ENCODE data around the gene FGF7. TPM values are rescaled to one million over a fixed set of nuclear protein-coding genes. Genes with fewer than 3 reads are reported as not detected.

FGF7 gene
- total and polyA plus RNA-seq, 10 of the 15 experiments (the other 5 are each of a cell fraction or from before 2014, with no cell fraction given) = 0.08 TPM; not detected in 9

GRCh38 chr15:49464522-49464921 lies 41.5 kb downstream of the FGF7 start (continued):
- TF ChIP-seq ZSCAN29 (IDR thresholded peaks at IDR 0.05) = no peak
- TF ChIP-seq CREM (IDR thresholded peaks at IDR 0.05; ENCODE audit: low read depth) = no peak

- intact Hi-C loops (cut with micrococcal nuclease; ENCODE audit: unreplicated experiment) = no loop called here
Observed at GRCh38 chr15:49466119-49466518, 43.1 kb downstream of the FGF7 start.

More at GRCh38 chr15:49466119-49466518, 43.1 kb downstream of the FGF7 start:
- ChIA-PET POLR2A (no interaction called here), CTCF (interaction anchor here (0.9 kb wide), 1 partner anchor 44 kb away, joined by 3 read pairs; no protein-coding TSS in a partner anchor), SMC1A (ENCODE audit: uncharacterized antibody, unreplicated experiment) (no interaction called here), RAD21 (ENCODE audit: unreplicated experiment) (no interaction called here)
- no peaks in the 10 kb centered on the region; the same call in 1 of the 2 replicates for H3K4me1 ChIP-seq (ENCODE audit: control insufficient read depth, insufficient read depth, low read length)
- no peaks in the 10 kb centered on the region for H3K79me2 ChIP-seq (ENCODE audit: control insufficient read depth, insufficient read depth, low read length)
- ATAC-seq (no peak), DNase-seq (ENCODE audit: low read depth, low spot score) (no peak), FAIRE-seq (no peak)
- no peaks in the 10 kb centered on the region for H4K20me1 ChIP-seq (ENCODE audit: control insufficient read depth, insufficient read depth)
- H3K9me3 ChIP-seq (replicated peaks; ENCODE audit: control insufficient read depth, insufficient read depth, low read length) = no peaks in the 10 kb centered on the region
- WGBS (ENCODE audit: insufficient coverage, insufficient replicate concordance, low lambda C conversion rate, missing lambda C conversion rate) = 100% methylated on average over 1 of the region's 1 CpG
- no peak overlapping the region for H3K9ac ChIP-seq (ENCODE audit: control insufficient read depth, insufficient read depth, low read length)
- no TSS peak for BruUV-seq (replicated peaks)
- no peak overlapping the region for H2AFZ ChIP-seq (ENCODE audit: control insufficient read depth, low read depth, low read length)
- no peak for TF ChIP-seq CREM (IDR thresholded peaks at IDR 0.05; ENCODE audit: low read depth)
- TF ChIP-seq PML (IDR thresholded peaks at IDR 0.05; ENCODE audit: low read length) = no peak
- TF ChIP-seq WRNIP1 (IDR thresholded peaks at IDR 0.05; ENCODE audit: borderline replicate concordance, low read depth, low read length) = no peak
- TF ChIP-seq BRCA1 (IDR thresholded peaks at IDR 0.05; ENCODE audit: low read depth, low read length) = no peak
- TF ChIP-seq SMAD5 (IDR thresholded peaks at IDR 0.05; ENCODE audit: low read depth) = no peak
- TF ChIP-seq KAT2A (conservative IDR thresholded peaks at IDR 0.05; ENCODE audit: control insufficient read depth, low read depth, low read length) = no peak
- no peak for TF ChIP-seq CHD4 (IDR thresholded peaks at IDR 0.05)
- no peak for TF ChIP-seq CBFB (IDR thresholded peaks at IDR 0.05; ENCODE audit: low read depth)
- no peak for TF ChIP-seq TARDBP (IDR thresholded peaks at IDR 0.05; ENCODE audit: borderline replicate concordance)
- TF ChIP-seq MEF2A (IDR thresholded peaks at IDR 0.05; ENCODE audit: insufficient read depth, low read depth, low read length) = no peak
- TF ChIP-seq ZNF592 (IDR thresholded peaks at IDR 0.05) = no peak
- TF ChIP-seq RUNX3 (IDR thresholded peaks at IDR 0.05; ENCODE audit: low read length) = no peak
- TF ChIP-seq ASH2L (IDR thresholded peaks at IDR 0.05; ENCODE audit: borderline replicate concordance, low read depth) = no peak
- no peaks in the 10 kb centered on the region for H3K36me3 ChIP-seq (ENCODE audit: control insufficient read depth in 2 of 2, insufficient read depth in 2 of 2, low read length in 1 of 2)
- H3K27ac ChIP-seq (ENCODE audit: control insufficient read depth, insufficient read depth) = no peak overlapping the region
- no peak overlapping the region for H3K4me2 ChIP-seq (ENCODE audit: control insufficient read depth, insufficient read depth)
- no peaks in the 10 kb centered on the region for H3K27me3 ChIP-seq (replicated peaks in 1 of 2; ENCODE audit: control insufficient read depth in 2 of 2, insufficient read depth in 2 of 2, low read length in 1 of 2)
- no peak overlapping the region for H3K4me3 ChIP-seq
- in situ Hi-C loops (cut with MboI) = no loop called here
